ENCODE data around the gene DTNB. TPM values are rescaled to one million over a fixed set of nuclear protein-coding genes. Genes with fewer than 3 reads are reported as not detected.

The DTNB gene
- polyA plus RNA-seq, 1 donor from 2014 or later: 22.5 TPM

DNA sequence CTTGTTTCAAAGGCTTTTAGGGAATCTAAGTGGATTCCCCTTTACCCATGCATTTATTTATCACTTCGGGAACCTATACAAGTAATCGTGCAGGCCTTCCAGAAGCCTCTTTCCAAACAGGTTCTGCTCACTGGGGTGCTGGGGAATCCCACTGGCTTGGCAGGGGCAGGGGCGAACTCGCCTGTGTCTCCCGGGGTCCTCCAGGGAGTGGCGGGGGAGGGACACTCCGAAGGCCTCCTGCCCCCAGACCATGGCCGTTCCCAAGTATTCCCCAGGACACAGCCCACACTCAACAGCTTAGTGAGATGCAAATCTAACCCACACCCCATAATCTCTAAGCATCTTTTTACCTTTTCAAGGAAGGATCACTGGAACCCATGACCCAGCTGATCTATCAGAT lies 338.2 kb downstream of the DTNB start:
- Histone ChIP-seq H3K9me3 (ENCODE audit: low read length) (no peaks in the 10 kb centered on the region), H3K36me3 (ENCODE audit: insufficient read depth, low read length) (no peaks in the 10 kb centered on the region), H3K4me2 (ENCODE audit: low read length) (no peak overlapping the region), H3K9ac (ENCODE audit: low read length) (no peak overlapping the region), H3K79me2 (replicated peaks; ENCODE audit: insufficient read depth, low read length) (peaks cover 6% of the 10 kb centered on the region), H3F3A (ENCODE audit: insufficient read depth, low read length, poor library complexity, severe bottlenecking) (no peaks in the 10 kb centered on the region), H3K27ac (ENCODE audit: low read length) (no peak overlapping the region), H3K9me2 (ENCODE audit: insufficient read depth, low read length) (no peaks in the 10 kb centered on the region), H4K20me1 (ENCODE audit: insufficient read depth) (peaks cover 9% of the 10 kb centered on the region), H3K27me3 (ENCODE audit: insufficient read depth, low read depth, low read length) (no peaks in the 10 kb centered on the region), H3K4me3 (ENCODE audit: low read length) (no peak overlapping the region), H2AFZ (ENCODE audit: low read depth, low read length) (no peak overlapping the region)
- TF ChIP-seq POLR2AphosphoS5 (IDR thresholded peaks at IDR 0.05): no peak
- TF ChIP-seq SMC3 (conservative IDR thresholded peaks at IDR 0.05; ENCODE audit: poor library complexity): no peak
- TF ChIP-seq EZH2 (IDR thresholded peaks at IDR 0.05; ENCODE audit: borderline replicate concordance, insufficient read depth, low read length, poor library complexity, severe bottlenecking): no peak
- TF ChIP-seq MXI1 (conservative IDR thresholded peaks at IDR 0.05; ENCODE audit: poor library complexity, severe bottlenecking): no peak
- no peak for TF ChIP-seq TAF1 (IDR thresholded peaks at IDR 0.05; ENCODE audit: low read depth)
- TF ChIP-seq, protein P1, sequence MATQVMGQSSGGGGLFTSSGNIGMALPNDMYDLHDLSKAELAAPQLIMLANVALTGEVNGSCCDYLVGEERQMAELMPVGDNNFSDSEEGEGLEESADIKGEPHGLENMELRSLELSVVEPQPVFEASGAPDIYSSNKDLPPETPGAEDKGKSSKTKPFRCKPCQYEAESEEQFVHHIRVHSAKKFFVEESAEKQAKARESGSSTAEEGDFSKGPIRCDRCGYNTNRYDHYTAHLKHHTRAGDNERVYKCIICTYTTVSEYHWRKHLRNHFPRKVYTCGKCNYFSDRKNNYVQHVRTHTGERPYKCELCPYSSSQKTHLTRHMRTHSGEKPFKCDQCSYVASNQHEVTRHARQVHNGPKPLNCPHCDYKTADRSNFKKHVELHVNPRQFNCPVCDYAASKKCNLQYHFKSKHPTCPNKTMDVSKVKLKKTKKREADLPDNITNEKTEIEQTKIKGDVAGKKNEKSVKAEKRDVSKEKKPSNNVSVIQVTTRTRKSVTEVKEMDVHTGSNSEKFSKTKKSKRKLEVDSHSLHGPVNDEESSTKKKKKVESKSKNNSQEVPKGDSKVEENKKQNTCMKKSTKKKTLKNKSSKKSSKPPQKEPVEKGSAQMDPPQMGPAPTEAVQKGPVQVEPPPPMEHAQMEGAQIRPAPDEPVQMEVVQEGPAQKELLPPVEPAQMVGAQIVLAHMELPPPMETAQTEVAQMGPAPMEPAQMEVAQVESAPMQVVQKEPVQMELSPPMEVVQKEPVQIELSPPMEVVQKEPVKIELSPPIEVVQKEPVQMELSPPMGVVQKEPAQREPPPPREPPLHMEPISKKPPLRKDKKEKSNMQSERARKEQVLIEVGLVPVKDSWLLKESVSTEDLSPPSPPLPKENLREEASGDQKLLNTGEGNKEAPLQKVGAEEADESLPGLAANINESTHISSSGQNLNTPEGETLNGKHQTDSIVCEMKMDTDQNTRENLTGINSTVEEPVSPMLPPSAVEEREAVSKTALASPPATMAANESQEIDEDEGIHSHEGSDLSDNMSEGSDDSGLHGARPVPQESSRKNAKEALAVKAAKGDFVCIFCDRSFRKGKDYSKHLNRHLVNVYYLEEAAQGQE (IDR thresholded peaks at IDR 0.05; ENCODE audit: borderline replicate concordance): no peak
- TF ChIP-seq EP300 (conservative IDR thresholded peaks at IDR 0.05; ENCODE audit: poor library complexity, severe bottlenecking): no peak
- TF ChIP-seq, protein P2, sequence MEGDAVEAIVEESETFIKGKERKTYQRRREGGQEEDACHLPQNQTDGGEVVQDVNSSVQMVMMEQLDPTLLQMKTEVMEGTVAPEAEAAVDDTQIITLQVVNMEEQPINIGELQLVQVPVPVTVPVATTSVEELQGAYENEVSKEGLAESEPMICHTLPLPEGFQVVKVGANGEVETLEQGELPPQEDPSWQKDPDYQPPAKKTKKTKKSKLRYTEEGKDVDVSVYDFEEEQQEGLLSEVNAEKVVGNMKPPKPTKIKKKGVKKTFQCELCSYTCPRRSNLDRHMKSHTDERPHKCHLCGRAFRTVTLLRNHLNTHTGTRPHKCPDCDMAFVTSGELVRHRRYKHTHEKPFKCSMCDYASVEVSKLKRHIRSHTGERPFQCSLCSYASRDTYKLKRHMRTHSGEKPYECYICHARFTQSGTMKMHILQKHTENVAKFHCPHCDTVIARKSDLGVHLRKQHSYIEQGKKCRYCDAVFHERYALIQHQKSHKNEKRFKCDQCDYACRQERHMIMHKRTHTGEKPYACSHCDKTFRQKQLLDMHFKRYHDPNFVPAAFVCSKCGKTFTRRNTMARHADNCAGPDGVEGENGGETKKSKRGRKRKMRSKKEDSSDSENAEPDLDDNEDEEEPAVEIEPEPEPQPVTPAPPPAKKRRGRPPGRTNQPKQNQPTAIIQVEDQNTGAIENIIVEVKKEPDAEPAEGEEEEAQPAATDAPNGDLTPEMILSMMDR (IDR thresholded peaks at IDR 0.05; ENCODE audit: poor library complexity, severe bottlenecking): no peak
- no peak for TF ChIP-seq RAD21 (conservative IDR thresholded peaks at IDR 0.05)

DNA sequence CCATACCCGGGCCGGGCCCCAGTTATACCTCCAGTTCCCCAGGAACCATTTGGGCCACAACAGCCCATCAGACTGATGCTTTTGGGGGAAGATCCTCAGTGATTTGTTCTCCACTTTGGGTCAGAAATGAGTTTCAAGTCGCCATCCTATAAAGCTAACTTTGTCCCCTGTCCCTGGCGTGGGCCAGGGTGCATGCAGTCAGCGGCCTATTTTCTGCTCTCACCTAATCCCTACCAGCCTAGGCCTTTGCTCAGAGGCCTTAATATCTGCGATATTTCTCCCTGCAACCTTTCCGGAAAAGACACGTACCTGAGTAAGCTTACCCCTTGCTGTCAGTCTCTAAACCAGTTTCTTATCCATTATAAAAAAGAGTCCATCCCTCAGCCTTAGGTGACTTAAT lies 338.9 kb downstream of the DTNB start:
- Histone ChIP-seq H3K79me2 (replicated peaks; ENCODE audit: insufficient read depth, low read length) (peaks cover 5% of the 10 kb centered on the region), H3K9me3 (ENCODE audit: low read length) (no peaks in the 10 kb centered on the region), H3K4me3 (ENCODE audit: low read length) (no peak overlapping the region), H2AFZ (ENCODE audit: low read depth, low read length) (no peak overlapping the region), H3K36me3 (ENCODE audit: insufficient read depth, low read length) (no peaks in the 10 kb centered on the region), H3K27me3 (ENCODE audit: insufficient read depth, low read depth, low read length) (no peaks in the 10 kb centered on the region), H3K9me2 (ENCODE audit: insufficient read depth, low read length) (no peaks in the 10 kb centered on the region), H3K4me2 (ENCODE audit: low read length) (no peak overlapping the region), H4K20me1 (ENCODE audit: insufficient read depth) (peaks cover 6% of the 10 kb centered on the region), H3K27ac (ENCODE audit: low read length) (no peak overlapping the region), H3F3A (ENCODE audit: insufficient read depth, low read length, poor library complexity, severe bottlenecking) (no peaks in the 10 kb centered on the region), H3K9ac (ENCODE audit: low read length) (no peak overlapping the region)
- TF ChIP-seq TAF1 (IDR thresholded peaks at IDR 0.05; ENCODE audit: low read depth) (no peak), MXI1 (conservative IDR thresholded peaks at IDR 0.05; ENCODE audit: poor library complexity, severe bottlenecking) (no peak), SMC3 (conservative IDR thresholded peaks at IDR 0.05; ENCODE audit: poor library complexity) (no peak), POLR2AphosphoS5 (IDR thresholded peaks at IDR 0.05) (no peak), RAD21 (conservative IDR thresholded peaks at IDR 0.05) (no peak), EZH2 (IDR thresholded peaks at IDR 0.05; ENCODE audit: borderline replicate concordance, insufficient read depth, low read length, poor library complexity, severe bottlenecking) (no peak)
- TF ChIP-seq, protein P2 (IDR thresholded peaks at IDR 0.05; ENCODE audit: poor library complexity, severe bottlenecking): no peak
- TF ChIP-seq, protein P1 (IDR thresholded peaks at IDR 0.05; ENCODE audit: borderline replicate concordance): no peak
